HepG2 (cell line): ENCODE results near the gene PTPA. TPM values are rescaled to one million over a fixed set of nuclear protein-coding genes. Genes with fewer than 3 reads are reported as not detected.

Experiments used
- AKAP8 ChIP-seq: sonication (generic); formaldehyde crosslinking; IDR thresholded peaks from 2 replicates; pipeline ENCODE4 v1.5.1; 2020; ENCODE audit warnings: mild to moderate bottlenecking, missing genetic modification reagents
- CHCHD3 ChIP-seq: sonication (generic); formaldehyde crosslinking; IDR thresholded peaks from 2 replicates; pipeline ENCODE4 v1.8.0; 2022; ENCODE audit warnings: mild to moderate bottlenecking, missing genetic modification reagents, moderate library complexity
- HDAC1 ChIP-seq: sonication (generic); formaldehyde crosslinking; IDR thresholded peaks from 2 replicates; pipeline ENCODE4 v1.5.1; 2020; ENCODE audit warnings: mild to moderate bottlenecking, missing genetic modification reagents
- HNRNPK ChIP-seq: fragments of 200-400 bp; formaldehyde crosslinking; IDR thresholded peaks from 2 replicates; pipeline ENCODE4 v1.6.1; 2018; ENCODE audit warnings: low read length, low read depth, moderate library complexity, mild to moderate bottlenecking; ENCODE audit not compliant: poor library complexity, severe bottlenecking
- KDM5A ChIP-seq: fragments of 200-600 bp; sonication (generic); IDR thresholded peaks from 2 replicates; pipeline ENCODE4 v1.7.0; 2018; ENCODE audit warnings: antibody characterized with exemption, mild to moderate bottlenecking, low read length, borderline replicate concordance
- NFE2L2 ChIP-seq: fragments of 150-350 bp; IDR thresholded peaks from 2 replicates; pipeline ENCODE4 v1.6.1; 2014; ENCODE audit warnings: low read length
- NR1H2 ChIP-seq: sonication (generic); formaldehyde crosslinking; IDR thresholded peaks from 2 replicates; pipeline ENCODE4 v1.8.1; 2022; ENCODE audit warnings: low read depth, missing genetic modification reagents, borderline replicate concordance
- NR2C2 ChIP-seq: sonication (generic); formaldehyde crosslinking; IDR thresholded peaks from 2 replicates; pipeline ENCODE4 v1.4.0; 2020; ENCODE audit warnings: missing genetic modification reagents, mild to moderate bottlenecking, moderate library complexity, borderline replicate concordance
- PHF5A ChIP-seq: IDR thresholded peaks from one replicate; pipeline ENCODE4 v1.6.1; 2018; ENCODE audit warnings: low read depth, missing genetic modification reagents; ENCODE audit not compliant: unreplicated experiment
- POLR2G ChIP-seq: fragments of 200-400 bp; formaldehyde crosslinking; IDR thresholded peaks from 2 replicates; pipeline ENCODE4 v1.6.1; 2018; ENCODE audit warnings: mild to moderate bottlenecking, low read depth, low read length, moderate library complexity
- REST ChIP-seq, 2 experiments: IDR thresholded peaks; 2 replicates each; pipeline ENCODE4 v1.6.1; 2011 to 2012; ENCODE audit warnings: low read length in 2 of 2, borderline replicate concordance in 1 of 2, low read depth in 1 of 2, mild to moderate bottlenecking in 1 of 2, moderate library complexity in 1 of 2
- SCMH1 ChIP-seq: sonication (generic); formaldehyde crosslinking; IDR thresholded peaks from 2 replicates; pipeline ENCODE4 v1.9.0; 2021; ENCODE audit warnings: missing genetic modification reagents, mild to moderate bottlenecking, borderline replicate concordance
- TRAFD1 ChIP-seq: sonication (generic); formaldehyde crosslinking; IDR thresholded peaks from 2 replicates; pipeline ENCODE4 v1.5.1; 2020; ENCODE audit warnings: missing genetic modification reagents, mild to moderate bottlenecking, borderline replicate concordance
- ZNF12 ChIP-seq: sonication (generic); formaldehyde crosslinking; IDR thresholded peaks from 2 replicates; pipeline ENCODE4 v1.5.0; 2020; ENCODE audit warnings: missing genetic modification reagents
- ZNF264 ChIP-seq: sonication (generic); formaldehyde crosslinking; IDR thresholded peaks from 2 replicates; pipeline ENCODE4 v1.4.0; 2020; ENCODE audit warnings: missing genetic modification reagents
- ZNF597 ChIP-seq: sonication (generic); formaldehyde crosslinking; IDR thresholded peaks from 2 replicates; pipeline ENCODE4 v1.5.0; 2020; ENCODE audit warnings: missing genetic modification reagents
- ZNF605 ChIP-seq: sonication (generic); formaldehyde crosslinking; IDR thresholded peaks from 2 replicates; pipeline ENCODE4 v1.8.0; 2022; ENCODE audit warnings: mild to moderate bottlenecking, missing genetic modification reagents
- ZSCAN25 ChIP-seq: sonication (generic); formaldehyde crosslinking; IDR thresholded peaks from 2 replicates; pipeline ENCODE4 v1.8.0; 2022; ENCODE audit warnings: mild to moderate bottlenecking, missing genetic modification reagents
- ZUFSP ChIP-seq: sonication (generic); formaldehyde crosslinking; IDR thresholded peaks from 2 replicates; pipeline ENCODE4 v1.9.0; 2021; ENCODE audit warnings: missing genetic modification reagents, mild to moderate bottlenecking, borderline replicate concordance
- polyA plus RNA-seq, 8 experiments: library from polyadenylated mRNA; depleted of rRNA in 3 of 8; stranded (reverse) in 7 of 8; unstranded in 1 of 8; fragments of >200 nt; fragmentation: Illumina TruSeq in 4 of 8; extraction: Trizol in 4 of 8; gene quantifications; 2 replicates each; pipeline versions ENCODE4 v1.2.1 to v1.2.3, GENCODE V29; 2011 to 2016; ENCODE audit warnings: low read depth in 4 of 8, missing spikeins in 1 of 8, mixed read lengths in 1 of 8; ENCODE audit not compliant: insufficient read depth in 1 of 8
- total RNA-seq, 5 experiments: library from RNA; depleted of rRNA; stranded (reverse); fragments of >200 nt; fragmentation: Illumina TruSeq; extraction: Trizol; gene quantifications; 2 replicates each; pipeline ENCODE4 v1.2.3, GENCODE V29; 2016; ENCODE audit warnings: low read depth in 1 of 5

Gene PTPA
- total and polyA plus RNA-seq, 2 of the 13 experiments (the other 11 are each of a cell fraction or from before 2014, with no cell fraction given), result 79.3 to 105 TPM

- TF ChIP-seq ZNF597 (CRISPR knock-in tag) (no peak), NFE2L2 (no peak), PHF5A (no peak), HNRNPK (no peak), POLR2G (peak; percentile 100), ZUFSP (CRISPR knock-in tag) (no peak), TRAFD1 (CRISPR knock-in tag) (no peak), ZNF264 (no peak; the same call in none of the 2 replicates), AKAP8 (CRISPR knock-in tag) (no peak), KDM5A (no peak; the same call in 1 of the 2 replicates), NR2C2 (no peak), SCMH1 (CRISPR knock-in tag) (no peak), ZSCAN25 (CRISPR knock-in tag) (no peak), REST (IDR thresholded peaks at IDR 0.05; ENCODE audit: borderline replicate concordance in 1 of 2, low read depth in 1 of 2, low read length in 2 of 2) (peak in 1 of 2 experiments; percentile 82; a peak in 2 of 4 replicates), CHCHD3 (CRISPR knock-in tag) (0 out of 2 replicates have a peak, but pooled peaks have one; percentile 22), NR1H2 (CRISPR knock-in tag) (no peak), ZNF605 (CRISPR knock-in tag) (peak; percentile 91), HDAC1 (peak; percentile 57), ZNF12 (CRISPR knock-in tag) (peak; percentile 7; the same call in 1 of the 2 replicates)
Measured at GRCh38 chr9:129177791-129178567, 66.8 kb downstream of the PTPA start, which contains the start of gene IER5L (continued).
